ENCODE data around the gene PLEKHJ1. TPM values are rescaled to one million over a fixed set of nuclear protein-coding genes. Genes with fewer than 3 reads are reported as not detected.

Gene PLEKHJ1
- total and polyA plus RNA-seq, 9 of the 15 experiments (the other 6 are each of a cell fraction or from before 2014, with no cell fraction given), result 1.5 to 188 (median 63.9) TPM

GRCh38 chr19:2228157-2229030 lies 7.7 kb downstream of the PLEKHJ1 start:
- FAIRE-seq, result no peak
- Histone ChIP-seq H3K27me3 (ENCODE audit: control insufficient read depth in 2 of 2, insufficient read depth in 2 of 2, low read length in 2 of 2) (no peaks in the 10 kb centered on the region), H3K79me2 (ENCODE audit: control insufficient read depth, insufficient read depth, low read length) (peaks cover 11% of the 10 kb centered on the region), H3K9me3 (replicated peaks; ENCODE audit: control insufficient read depth, insufficient read depth, low read depth, low read length) (no peaks in the 10 kb centered on the region), H2AFZ (ENCODE audit: low read depth, low read length) (no peak overlapping the region), H3K4me2 (ENCODE audit: insufficient read depth, low read length) (no peak overlapping the region), H3K36me3 (ENCODE audit: control insufficient read depth, insufficient read depth, low read length) (peaks cover 92% of the 10 kb centered on the region; the same call in 2 of the 3 replicates), H3K9ac (ENCODE audit: insufficient read depth in 1 of 2, low read depth in 2 of 2, low read length in 2 of 2) (no peak overlapping the region; a peak in 1 of 4 replicates), H3K4me3 (no peak overlapping the region), H3K9me1 (ENCODE audit: control insufficient read depth, insufficient read depth, low read length) (no peaks in the 10 kb centered on the region), H3K4me1 (replicated peaks in 1 of 2; ENCODE audit: control insufficient read depth in 2 of 2, insufficient read depth in 2 of 2, low read length in 2 of 2) (peaks cover 0 to 58% of the 10 kb centered on the region in 2 experiments; a peak in 2 of 5 replicates), H4K20me1 (replicated peaks; ENCODE audit: control insufficient read depth, insufficient read depth, low read length) (0 out of 2 replicates have a peak, but pooled peaks cover 7% of the 10 kb centered on the region), H3K27ac (ENCODE audit: extremely low read depth, low read depth, low read length) (no peak overlapping the region; the same call in 2 of the 3 replicates)
- ChIA-PET POLR2A (interaction anchor here (1.0 to 1.1 kb wide), 3 partner anchors 15 to 73 kb away, joined by 3 to 8 read pairs (median 3); no protein-coding TSS in a partner anchor), CTCF (ENCODE audit: low intra/inter-chr PET ratio) (no interaction called here)
- no peak for ATAC-seq
- 96% methylated on average over 40 of the region's 48 CpGs for WGBS (ENCODE audit: insufficient coverage, low coverage, missing lambda C conversion rate)
- in situ Hi-C loops (cut with MboI) (no loop called here), intact Hi-C loops (cut with micrococcal nuclease) (no loop called here)
- DNase-seq (ENCODE audit: extremely low read depth in 1 of 4, low spot score in 3 of 4), result no peak
- no TSS peak for BruUV-seq (replicated peaks)
- TF ChIP-seq AFF4 (CRISPR knock-in tag; IDR thresholded peaks at IDR 0.05) (no peak), SP1 (CRISPR knock-in tag; IDR thresholded peaks at IDR 0.05) (no peak), SAFB (IDR thresholded peaks at IDR 0.05; ENCODE audit: borderline replicate concordance, low read depth, low read length) (no peak), RBM34 (IDR thresholded peaks at IDR 0.05; ENCODE audit: borderline replicate concordance, insufficient read depth, low read length) (no peak), POLR2AphosphoS5 (IDR thresholded peaks at IDR 0.05; ENCODE audit: control insufficient read depth, insufficient read depth, low read depth, low read length) (0 out of 2 replicates have a peak, but pooled peaks have one; percentile 5), ZBTB33 (CRISPR knock-in tag; IDR thresholded peaks at IDR 0.05) (peak; percentile 94), ZNF57 (CRISPR knock-in tag; IDR thresholded peaks at IDR 0.05) (no peak), POLR2G (IDR thresholded peaks at IDR 0.05; ENCODE audit: low read depth, low read length) (peak; percentile 58), FOXA3 (CRISPR knock-in tag; conservative IDR thresholded peaks at IDR 0.05 in 1 of 2, IDR thresholded peaks at IDR 0.05 in 1 of 2) (no peak), CCNT2 (IDR thresholded peaks at IDR 0.05; ENCODE audit: borderline replicate concordance, extremely low read depth, insufficient read length, low read depth, low read length) (peak; percentile 21)

Data from K562 (cell line).